Medulla oblongata (tissue), 1 donor: ENCODE measurements around the gene SNX8.
A peak's percentile ranks its signal among the peaks of the same experiment; 100 is the strongest.

Experiments
- DNase-seq: peaks from one replicate; pipeline ENCODE4 v3.0.0-alpha.2; 2015; ENCODE audit errors: extremely low spot score

Gene SNX8

GRCh38 chr7:2245883-2246675 is 68.2 kb downstream of the SNX8 start:
- peak; percentile 32 for DNase-seq

- peak; percentile 43 for DNase-seq
Measured at GRCh38 chr7:2244404-2244995, 69.7 kb downstream of the SNX8 start.

GRCh38 chr7:2243458-2243857 is 70.8 kb downstream of the SNX8 start:
- no peak for DNase-seq

GRCh38 chr7:2242541-2243429 is 71.5 kb downstream of the SNX8 start:
- no peak for DNase-seq

- peak; percentile 82 for DNase-seq
Measured at GRCh38 chr7:2241580-2242540, 72.4 kb downstream of the SNX8 start, which contains the start of the genes MRM2 and NUDT1. MRM2 (minus strand) TSS chr7:2242205; CDS start chr7:2242169, 36 bp downstream. NUDT1 (plus strand) TSS chr7:2242226; CDS start chr7:2244575, 2,349 bp downstream.

- no peak for DNase-seq
Measured at GRCh38 chr7:2239242-2239641, 75.0 kb downstream of the SNX8 start.

GRCh38 chr7:2237109-2237602 is 77.1 kb downstream of the SNX8 start:
- peak; percentile 87 for DNase-seq

GRCh38 chr7:2233926-2234325 is 80.3 kb downstream of the SNX8 start:
- no peak for DNase-seq

- peak; percentile 89 for DNase-seq
Measured at GRCh38 chr7:2232766-2233520, 81.3 kb downstream of the SNX8 start, which contains the start of gene MAD1L1. MAD1L1 (minus strand) TSS chr7:2232945; CDS start chr7:2230133, 2,812 bp downstream.

GRCh38 chr7:2231992-2232765 is 82.1 kb downstream of the SNX8 start:
- no peak for DNase-seq

- no peak for DNase-seq
Measured at GRCh38 chr7:2230882-2231281, 83.4 kb downstream of the SNX8 start.

GRCh38 chr7:2230226-2230625 is 84.0 kb downstream of the SNX8 start:
- no peak for DNase-seq

GRCh38 chr7:2229467-2229866 is 84.8 kb downstream of the SNX8 start:
- no peak for DNase-seq

- no peak for DNase-seq
Measured at GRCh38 chr7:2228921-2229320, 85.3 kb downstream of the SNX8 start.

GRCh38 chr7:2227699-2228098 is 86.5 kb downstream of the SNX8 start:
- DNase-seq: no peak

GRCh38 chr7:2225830-2226229 is 88.4 kb downstream of the SNX8 start:
- no peak for DNase-seq

- no peak for DNase-seq
Measured at GRCh38 chr7:2225336-2225735, 88.9 kb downstream of the SNX8 start.

- DNase-seq: no peak
Measured at GRCh38 chr7:2224934-2225333, 89.3 kb downstream of the SNX8 start.

- no peak for DNase-seq
Measured at GRCh38 chr7:2224491-2224928, 89.7 kb downstream of the SNX8 start.
